PFSK-1 (cell line): ENCODE data around the gene NANOS2.

Experiments
- FOXP2 ChIP-seq: optimal IDR thresholded peaks from 2 replicates; pipeline ENCODE3; 2011; ENCODE audit warnings: borderline replicate concordance, control low read depth, inconsistent platforms; ENCODE audit not compliant: insufficient read depth; ENCODE audit errors: extremely low read length, extremely low read depth
- POLR2AphosphoS5 ChIP-seq: IDR thresholded peaks from 2 replicates; pipeline ENCODE4 v1.6.1; 2012; ENCODE audit warnings: low read depth, mild to moderate bottlenecking, control low read depth, low read length, moderate library complexity
- SIN3A ChIP-seq: IDR thresholded peaks from 2 replicates; pipeline ENCODE4 v1.6.1; 2012; ENCODE audit warnings: mild to moderate bottlenecking, low read length, moderate library complexity, borderline replicate concordance; ENCODE audit not compliant: insufficient read depth
- TAF1 ChIP-seq: IDR thresholded peaks from 2 replicates; pipeline ENCODE4 v1.6.1; 2012; ENCODE audit warnings: low read length, control low read depth, borderline replicate concordance; ENCODE audit not compliant: insufficient read depth
- TF ChIP-seq, protein P1 (sequence below), 2 experiments: IDR thresholded peaks; 2 replicates each; pipeline versions ENCODE4 v1.6.1 to v1.8.0; 2011 to 2012; ENCODE audit warnings: low read depth in 2 of 2, low read length in 2 of 2, control low read depth in 1 of 2, inconsistent platforms in 1 of 2, mild to moderate bottlenecking in 1 of 2, moderate library complexity in 1 of 2; ENCODE audit not compliant: insufficient read depth in 1 of 2

DNA sequence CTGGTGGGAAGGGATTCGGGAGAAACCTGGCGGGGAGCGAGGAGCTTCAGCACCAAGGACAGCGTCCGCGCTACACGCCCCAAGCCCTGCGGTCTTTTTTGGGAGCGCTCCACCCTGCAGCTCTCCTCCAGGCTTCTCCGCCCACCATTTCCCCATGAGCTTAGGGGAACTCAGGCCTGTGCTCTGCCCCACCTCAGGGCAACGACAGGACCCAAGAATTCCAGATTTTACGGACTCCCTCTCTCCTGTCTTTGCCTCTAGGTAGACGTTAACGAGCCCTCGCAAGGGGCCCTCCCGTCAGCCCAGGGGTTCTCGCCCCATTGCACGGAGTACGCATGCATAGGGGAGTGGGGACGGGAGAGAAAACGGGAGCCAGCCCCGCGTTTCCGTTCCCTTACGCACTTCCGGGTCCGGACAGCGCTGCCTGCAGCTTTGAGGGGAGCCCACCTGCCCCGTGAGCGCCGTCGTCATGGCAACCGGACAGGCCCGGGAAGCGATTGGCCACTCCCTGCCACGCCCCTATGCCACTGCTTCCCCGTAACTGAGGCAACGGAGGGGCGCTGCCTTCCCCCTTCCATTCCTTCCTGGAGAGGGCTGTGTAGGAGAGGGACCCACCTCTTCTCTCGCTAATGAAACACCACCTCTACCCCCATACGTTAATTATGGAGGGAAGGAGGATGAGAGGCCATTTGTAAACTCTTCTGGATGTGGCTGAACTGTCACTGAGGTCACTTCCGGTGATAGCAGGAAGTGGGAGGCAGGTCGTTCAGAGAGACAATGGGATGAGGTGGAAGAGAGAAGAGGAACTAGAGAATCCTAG, 38.3 kb upstream of the NANOS2 start:
- TF ChIP-seq, protein P1, sequence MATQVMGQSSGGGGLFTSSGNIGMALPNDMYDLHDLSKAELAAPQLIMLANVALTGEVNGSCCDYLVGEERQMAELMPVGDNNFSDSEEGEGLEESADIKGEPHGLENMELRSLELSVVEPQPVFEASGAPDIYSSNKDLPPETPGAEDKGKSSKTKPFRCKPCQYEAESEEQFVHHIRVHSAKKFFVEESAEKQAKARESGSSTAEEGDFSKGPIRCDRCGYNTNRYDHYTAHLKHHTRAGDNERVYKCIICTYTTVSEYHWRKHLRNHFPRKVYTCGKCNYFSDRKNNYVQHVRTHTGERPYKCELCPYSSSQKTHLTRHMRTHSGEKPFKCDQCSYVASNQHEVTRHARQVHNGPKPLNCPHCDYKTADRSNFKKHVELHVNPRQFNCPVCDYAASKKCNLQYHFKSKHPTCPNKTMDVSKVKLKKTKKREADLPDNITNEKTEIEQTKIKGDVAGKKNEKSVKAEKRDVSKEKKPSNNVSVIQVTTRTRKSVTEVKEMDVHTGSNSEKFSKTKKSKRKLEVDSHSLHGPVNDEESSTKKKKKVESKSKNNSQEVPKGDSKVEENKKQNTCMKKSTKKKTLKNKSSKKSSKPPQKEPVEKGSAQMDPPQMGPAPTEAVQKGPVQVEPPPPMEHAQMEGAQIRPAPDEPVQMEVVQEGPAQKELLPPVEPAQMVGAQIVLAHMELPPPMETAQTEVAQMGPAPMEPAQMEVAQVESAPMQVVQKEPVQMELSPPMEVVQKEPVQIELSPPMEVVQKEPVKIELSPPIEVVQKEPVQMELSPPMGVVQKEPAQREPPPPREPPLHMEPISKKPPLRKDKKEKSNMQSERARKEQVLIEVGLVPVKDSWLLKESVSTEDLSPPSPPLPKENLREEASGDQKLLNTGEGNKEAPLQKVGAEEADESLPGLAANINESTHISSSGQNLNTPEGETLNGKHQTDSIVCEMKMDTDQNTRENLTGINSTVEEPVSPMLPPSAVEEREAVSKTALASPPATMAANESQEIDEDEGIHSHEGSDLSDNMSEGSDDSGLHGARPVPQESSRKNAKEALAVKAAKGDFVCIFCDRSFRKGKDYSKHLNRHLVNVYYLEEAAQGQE (IDR thresholded peaks at IDR 0.05; ENCODE audit: insufficient read depth in 1 of 2, low read depth in 2 of 2, low read length in 2 of 2), result peak; percentile 95 to 97
- TF ChIP-seq POLR2AphosphoS5, result no peak
- TF ChIP-seq TAF1, result no peak
- TF ChIP-seq FOXP2, result no peak
- TF ChIP-seq SIN3A, result no peak
